ENCODE results near the gene IFIT1B. TPM values are rescaled to one million over a fixed set of nuclear protein-coding genes. Genes with fewer than 3 reads are reported as not detected.

IFIT1B gene
- total RNA-seq, 1 experiment from 2014 or later, result not detected

DNA sequence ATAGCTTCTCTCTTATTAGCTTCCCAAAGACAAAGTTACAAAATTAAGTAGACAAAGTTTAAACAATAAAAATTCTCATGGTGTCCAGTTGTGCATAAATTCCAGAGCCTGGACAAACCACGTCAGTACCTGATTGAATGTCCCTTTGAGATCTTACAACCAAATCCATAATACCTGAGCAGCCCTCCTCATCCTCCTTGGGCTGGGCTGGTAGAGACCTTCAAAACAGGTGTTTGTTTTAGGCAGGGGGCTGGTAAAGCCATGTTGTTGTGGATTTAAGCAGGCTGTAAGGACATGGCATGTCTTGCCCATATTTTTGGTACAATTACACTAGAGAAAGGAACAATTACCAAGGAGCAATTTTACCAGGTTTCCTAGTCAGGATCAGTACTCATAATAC lies 38.6 kb downstream of the IFIT1B start (continued):
- TF ChIP-seq, protein P1, sequence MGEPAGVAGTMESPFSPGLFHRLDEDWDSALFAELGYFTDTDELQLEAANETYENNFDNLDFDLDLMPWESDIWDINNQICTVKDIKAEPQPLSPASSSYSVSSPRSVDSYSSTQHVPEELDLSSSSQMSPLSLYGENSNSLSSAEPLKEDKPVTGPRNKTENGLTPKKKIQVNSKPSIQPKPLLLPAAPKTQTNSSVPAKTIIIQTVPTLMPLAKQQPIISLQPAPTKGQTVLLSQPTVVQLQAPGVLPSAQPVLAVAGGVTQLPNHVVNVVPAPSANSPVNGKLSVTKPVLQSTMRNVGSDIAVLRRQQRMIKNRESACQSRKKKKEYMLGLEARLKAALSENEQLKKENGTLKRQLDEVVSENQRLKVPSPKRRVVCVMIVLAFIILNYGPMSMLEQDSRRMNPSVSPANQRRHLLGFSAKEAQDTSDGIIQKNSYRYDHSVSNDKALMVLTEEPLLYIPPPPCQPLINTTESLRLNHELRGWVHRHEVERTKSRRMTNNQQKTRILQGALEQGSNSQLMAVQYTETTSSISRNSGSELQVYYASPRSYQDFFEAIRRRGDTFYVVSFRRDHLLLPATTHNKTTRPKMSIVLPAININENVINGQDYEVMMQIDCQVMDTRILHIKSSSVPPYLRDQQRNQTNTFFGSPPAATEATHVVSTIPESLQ (CRISPR knock-in tag; IDR thresholded peaks at IDR 0.05), result no peak
- TF ChIP-seq SP1 (CRISPR knock-in tag; conservative IDR thresholded peaks at IDR 0.05), result no peak
- no peak for TF ChIP-seq TEAD1 (CRISPR knock-in tag; IDR thresholded peaks at IDR 0.05)
- TF ChIP-seq, protein P2, sequence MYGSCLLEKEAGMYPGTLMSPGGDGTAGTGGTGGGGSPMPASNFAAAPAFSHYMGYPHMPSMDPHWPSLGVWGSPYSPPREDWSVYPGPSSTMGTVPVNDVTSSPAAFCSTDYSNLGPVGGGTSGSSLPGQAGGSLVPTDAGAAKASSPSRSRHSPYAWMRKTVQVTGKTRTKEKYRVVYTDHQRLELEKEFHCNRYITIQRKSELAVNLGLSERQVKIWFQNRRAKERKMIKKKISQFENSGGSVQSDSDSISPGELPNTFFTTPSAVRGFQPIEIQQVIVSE (CRISPR knock-in tag; IDR thresholded peaks at IDR 0.05; ENCODE audit: borderline replicate concordance), result no peak
- TF ChIP-seq, protein P3, sequence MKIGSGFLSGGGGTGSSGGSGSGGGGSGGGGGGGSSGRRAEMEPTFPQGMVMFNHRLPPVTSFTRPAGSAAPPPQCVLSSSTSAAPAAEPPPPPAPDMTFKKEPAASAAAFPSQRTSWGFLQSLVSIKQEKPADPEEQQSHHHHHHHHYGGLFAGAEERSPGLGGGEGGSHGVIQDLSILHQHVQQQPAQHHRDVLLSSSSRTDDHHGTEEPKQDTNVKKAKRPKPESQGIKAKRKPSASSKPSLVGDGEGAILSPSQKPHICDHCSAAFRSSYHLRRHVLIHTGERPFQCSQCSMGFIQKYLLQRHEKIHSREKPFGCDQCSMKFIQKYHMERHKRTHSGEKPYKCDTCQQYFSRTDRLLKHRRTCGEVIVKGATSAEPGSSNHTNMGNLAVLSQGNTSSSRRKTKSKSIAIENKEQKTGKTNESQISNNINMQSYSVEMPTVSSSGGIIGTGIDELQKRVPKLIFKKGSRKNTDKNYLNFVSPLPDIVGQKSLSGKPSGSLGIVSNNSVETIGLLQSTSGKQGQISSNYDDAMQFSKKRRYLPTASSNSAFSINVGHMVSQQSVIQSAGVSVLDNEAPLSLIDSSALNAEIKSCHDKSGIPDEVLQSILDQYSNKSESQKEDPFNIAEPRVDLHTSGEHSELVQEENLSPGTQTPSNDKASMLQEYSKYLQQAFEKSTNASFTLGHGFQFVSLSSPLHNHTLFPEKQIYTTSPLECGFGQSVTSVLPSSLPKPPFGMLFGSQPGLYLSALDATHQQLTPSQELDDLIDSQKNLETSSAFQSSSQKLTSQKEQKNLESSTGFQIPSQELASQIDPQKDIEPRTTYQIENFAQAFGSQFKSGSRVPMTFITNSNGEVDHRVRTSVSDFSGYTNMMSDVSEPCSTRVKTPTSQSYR (CRISPR knock-in tag; IDR thresholded peaks at IDR 0.05), result no peak
- TF ChIP-seq CREB1 (CRISPR knock-in tag; IDR thresholded peaks at IDR 0.05), result no peak
- TF ChIP-seq, protein P4, sequence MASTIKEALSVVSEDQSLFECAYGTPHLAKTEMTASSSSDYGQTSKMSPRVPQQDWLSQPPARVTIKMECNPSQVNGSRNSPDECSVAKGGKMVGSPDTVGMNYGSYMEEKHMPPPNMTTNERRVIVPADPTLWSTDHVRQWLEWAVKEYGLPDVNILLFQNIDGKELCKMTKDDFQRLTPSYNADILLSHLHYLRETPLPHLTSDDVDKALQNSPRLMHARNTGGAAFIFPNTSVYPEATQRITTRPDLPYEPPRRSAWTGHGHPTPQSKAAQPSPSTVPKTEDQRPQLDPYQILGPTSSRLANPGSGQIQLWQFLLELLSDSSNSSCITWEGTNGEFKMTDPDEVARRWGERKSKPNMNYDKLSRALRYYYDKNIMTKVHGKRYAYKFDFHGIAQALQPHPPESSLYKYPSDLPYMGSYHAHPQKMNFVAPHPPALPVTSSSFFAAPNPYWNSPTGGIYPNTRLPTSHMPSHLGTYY (CRISPR knock-in tag; IDR thresholded peaks at IDR 0.05), result no peak
- TF ChIP-seq ESRRA (CRISPR knock-in tag; IDR thresholded peaks at IDR 0.05; ENCODE audit: borderline replicate concordance), result no peak
- TF ChIP-seq, protein P5, sequence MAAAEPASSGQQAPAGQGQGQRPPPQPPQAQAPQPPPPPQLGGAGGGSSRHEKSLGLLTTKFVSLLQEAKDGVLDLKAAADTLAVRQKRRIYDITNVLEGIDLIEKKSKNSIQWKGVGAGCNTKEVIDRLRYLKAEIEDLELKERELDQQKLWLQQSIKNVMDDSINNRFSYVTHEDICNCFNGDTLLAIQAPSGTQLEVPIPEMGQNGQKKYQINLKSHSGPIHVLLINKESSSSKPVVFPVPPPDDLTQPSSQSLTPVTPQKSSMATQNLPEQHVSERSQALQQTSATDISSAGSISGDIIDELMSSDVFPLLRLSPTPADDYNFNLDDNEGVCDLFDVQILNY (CRISPR knock-in tag; IDR thresholded peaks at IDR 0.05), result no peak
- TF ChIP-seq, protein P6, sequence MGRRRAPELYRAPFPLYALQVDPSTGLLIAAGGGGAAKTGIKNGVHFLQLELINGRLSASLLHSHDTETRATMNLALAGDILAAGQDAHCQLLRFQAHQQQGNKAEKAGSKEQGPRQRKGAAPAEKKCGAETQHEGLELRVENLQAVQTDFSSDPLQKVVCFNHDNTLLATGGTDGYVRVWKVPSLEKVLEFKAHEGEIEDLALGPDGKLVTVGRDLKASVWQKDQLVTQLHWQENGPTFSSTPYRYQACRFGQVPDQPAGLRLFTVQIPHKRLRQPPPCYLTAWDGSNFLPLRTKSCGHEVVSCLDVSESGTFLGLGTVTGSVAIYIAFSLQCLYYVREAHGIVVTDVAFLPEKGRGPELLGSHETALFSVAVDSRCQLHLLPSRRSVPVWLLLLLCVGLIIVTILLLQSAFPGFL (CRISPR knock-in tag; IDR thresholded peaks at IDR 0.05; ENCODE audit: borderline replicate concordance), result no peak

DNA sequence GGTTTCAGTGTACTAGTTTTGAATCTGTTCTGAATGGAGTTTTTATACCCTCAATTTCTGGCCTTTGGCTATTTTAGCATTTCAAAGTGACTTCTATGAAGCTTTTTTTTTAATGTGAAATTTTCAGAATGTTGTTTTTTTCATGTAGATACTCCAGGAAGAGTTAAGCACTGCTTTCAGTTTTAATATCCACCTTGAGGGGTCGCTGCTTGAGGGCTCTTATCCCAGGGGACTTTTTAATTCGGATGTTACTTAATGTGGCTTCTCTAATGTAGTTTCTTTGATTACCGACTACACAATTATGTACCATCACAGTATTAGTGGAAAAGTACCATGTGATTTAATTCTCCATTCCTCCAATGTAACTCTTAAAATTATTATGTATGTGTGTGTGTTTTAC lies 41.7 kb downstream of the IFIT1B start:
- Mint-ChIP-seq H3K27ac (no peak overlapping the region), H3K9me3 (no peaks in the 10 kb centered on the region), H3K27me3 (ENCODE audit: low read depth) (peaks cover 17% of the 10 kb centered on the region), H3K36me3 (no peaks in the 10 kb centered on the region), H3K4me3 (no peak overlapping the region), H3K4me1 (peaks cover 18% of the 10 kb centered on the region)
- ChIA-PET CTCF (interaction anchor here (1.7 to 2.4 kb wide), 3 partner anchors 115 to 143 kb away, joined by 5 to 16 read pairs (median 6); partner anchors contain the start of gene SLC16A12), POLR2A (no interaction called here)
- DNase-seq (ENCODE audit: low spot score) (no peak), ATAC-seq (no peak)
- TF ChIP-seq RELA (CRISPR knock-in tag; IDR thresholded peaks at IDR 0.05; ENCODE audit: borderline replicate concordance), result no peak
- TF ChIP-seq, protein P7, sequence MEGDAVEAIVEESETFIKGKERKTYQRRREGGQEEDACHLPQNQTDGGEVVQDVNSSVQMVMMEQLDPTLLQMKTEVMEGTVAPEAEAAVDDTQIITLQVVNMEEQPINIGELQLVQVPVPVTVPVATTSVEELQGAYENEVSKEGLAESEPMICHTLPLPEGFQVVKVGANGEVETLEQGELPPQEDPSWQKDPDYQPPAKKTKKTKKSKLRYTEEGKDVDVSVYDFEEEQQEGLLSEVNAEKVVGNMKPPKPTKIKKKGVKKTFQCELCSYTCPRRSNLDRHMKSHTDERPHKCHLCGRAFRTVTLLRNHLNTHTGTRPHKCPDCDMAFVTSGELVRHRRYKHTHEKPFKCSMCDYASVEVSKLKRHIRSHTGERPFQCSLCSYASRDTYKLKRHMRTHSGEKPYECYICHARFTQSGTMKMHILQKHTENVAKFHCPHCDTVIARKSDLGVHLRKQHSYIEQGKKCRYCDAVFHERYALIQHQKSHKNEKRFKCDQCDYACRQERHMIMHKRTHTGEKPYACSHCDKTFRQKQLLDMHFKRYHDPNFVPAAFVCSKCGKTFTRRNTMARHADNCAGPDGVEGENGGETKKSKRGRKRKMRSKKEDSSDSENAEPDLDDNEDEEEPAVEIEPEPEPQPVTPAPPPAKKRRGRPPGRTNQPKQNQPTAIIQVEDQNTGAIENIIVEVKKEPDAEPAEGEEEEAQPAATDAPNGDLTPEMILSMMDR (IDR thresholded peaks at IDR 0.05), result peak; percentile 26; the same call in 1 of the 2 replicates

Measured in WTC11 (cell line).